ENCODE data around the gene RAB3GAP2.

DNA sequence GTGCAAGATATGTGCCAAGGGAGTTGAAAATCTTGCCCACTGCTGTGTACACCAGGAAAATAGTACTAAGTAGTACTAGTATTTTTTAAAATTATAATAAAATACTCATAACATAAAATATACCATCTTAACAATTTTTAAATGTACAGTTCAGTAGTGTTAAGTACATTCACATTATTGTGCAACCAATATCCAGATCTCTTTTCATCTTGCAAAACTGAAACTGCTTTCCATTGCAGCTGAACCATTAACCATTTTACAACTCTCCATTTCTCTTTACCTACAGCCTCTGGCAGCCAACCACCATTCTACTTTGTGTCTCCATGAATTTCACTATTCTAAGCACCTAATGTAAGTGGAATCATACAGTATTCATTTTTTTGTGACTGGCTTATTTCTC, 19.3 kb upstream of the RAB3GAP2 start:
- TF ChIP-seq CTCF (IDR thresholded peaks at IDR 0.05) (no peak), POLR2A (IDR thresholded peaks at IDR 0.05) (no peak)

Data from uterus (tissue), 2 donors.